Measurements from ENCODE around the gene PHF2.

The PHF2 gene

DNA sequence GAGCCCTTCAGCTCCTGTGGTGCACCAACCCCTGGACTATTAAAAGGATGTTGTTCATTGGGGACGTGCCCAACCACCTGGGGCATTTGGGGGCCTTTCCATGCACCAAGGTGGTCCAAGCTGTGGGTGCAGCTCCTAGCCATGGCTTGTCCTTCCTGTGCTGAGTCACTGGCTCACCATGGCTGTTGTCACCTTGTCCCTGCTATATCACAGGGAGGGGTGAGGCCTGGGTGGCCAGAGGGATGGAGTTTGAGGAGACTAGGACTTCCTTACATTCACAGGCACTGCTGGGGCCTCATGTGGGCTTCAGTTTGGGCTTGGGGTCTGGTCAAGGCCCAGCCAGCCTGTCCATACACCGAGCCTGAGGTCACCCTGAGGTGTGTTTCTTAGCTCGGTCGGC is 45.5 kb downstream of the PHF2 start:
- CTCF ChIA-PET = interaction anchor here (1.1 kb wide), 1 partner anchor 11 kb away, joined by 3 read pairs; no protein-coding TSS in a partner anchor

DNA sequence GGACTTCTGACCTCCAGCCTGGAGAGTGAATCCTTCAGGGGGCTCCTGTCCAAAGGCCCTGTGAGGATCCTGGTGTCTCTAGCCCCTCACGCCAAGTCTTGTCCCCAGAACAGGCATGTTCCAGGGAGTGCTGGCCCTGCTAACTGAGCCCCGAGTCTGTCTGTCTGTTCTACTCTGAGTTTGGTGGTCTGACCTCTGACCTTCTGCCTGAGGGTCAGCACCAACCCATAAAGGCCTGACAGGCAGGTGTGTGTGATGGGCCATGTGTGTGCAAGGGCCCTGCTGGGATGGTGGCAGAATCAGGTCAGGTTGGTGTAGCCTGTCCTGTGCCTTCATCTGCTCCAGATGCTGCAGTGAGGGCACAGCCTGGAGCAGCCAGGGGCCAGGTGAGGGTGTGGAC is 46.3 kb downstream of the PHF2 start:
- no peak for DNase-seq (ENCODE audit: low read depth, low spot score)
- ChIA-PET CTCF (interaction anchor here (1.1 kb wide), 1 partner anchor 12 kb away, joined by 3 read pairs; no protein-coding TSS in a partner anchor), POLR2A (no interaction called here)
- TF ChIP-seq, protein P1, sequence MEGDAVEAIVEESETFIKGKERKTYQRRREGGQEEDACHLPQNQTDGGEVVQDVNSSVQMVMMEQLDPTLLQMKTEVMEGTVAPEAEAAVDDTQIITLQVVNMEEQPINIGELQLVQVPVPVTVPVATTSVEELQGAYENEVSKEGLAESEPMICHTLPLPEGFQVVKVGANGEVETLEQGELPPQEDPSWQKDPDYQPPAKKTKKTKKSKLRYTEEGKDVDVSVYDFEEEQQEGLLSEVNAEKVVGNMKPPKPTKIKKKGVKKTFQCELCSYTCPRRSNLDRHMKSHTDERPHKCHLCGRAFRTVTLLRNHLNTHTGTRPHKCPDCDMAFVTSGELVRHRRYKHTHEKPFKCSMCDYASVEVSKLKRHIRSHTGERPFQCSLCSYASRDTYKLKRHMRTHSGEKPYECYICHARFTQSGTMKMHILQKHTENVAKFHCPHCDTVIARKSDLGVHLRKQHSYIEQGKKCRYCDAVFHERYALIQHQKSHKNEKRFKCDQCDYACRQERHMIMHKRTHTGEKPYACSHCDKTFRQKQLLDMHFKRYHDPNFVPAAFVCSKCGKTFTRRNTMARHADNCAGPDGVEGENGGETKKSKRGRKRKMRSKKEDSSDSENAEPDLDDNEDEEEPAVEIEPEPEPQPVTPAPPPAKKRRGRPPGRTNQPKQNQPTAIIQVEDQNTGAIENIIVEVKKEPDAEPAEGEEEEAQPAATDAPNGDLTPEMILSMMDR (IDR thresholded peaks at IDR 0.05; ENCODE audit: insufficient read depth, low read length, missing control alignments) = no peak
- H3K4me3 ChIP-seq (ENCODE audit: low read depth, low read length) = no peak overlapping the region

More for the DNA sequence above, 45.5 kb downstream of the PHF2 start:
- DNase-seq (ENCODE audit: low read depth, low spot score) = no peak
- POLR2A ChIA-PET = no interaction called here
- no peak overlapping the region for H3K4me3 ChIP-seq (ENCODE audit: low read depth, low read length)
- TF ChIP-seq, protein P1 (IDR thresholded peaks at IDR 0.05; ENCODE audit: insufficient read depth, low read length, missing control alignments) = no peak

- no peak overlapping the region for H3K4me3 ChIP-seq (ENCODE audit: low read depth, low read length)
- TF ChIP-seq, protein P1 (IDR thresholded peaks at IDR 0.05; ENCODE audit: insufficient read depth, low read length, missing control alignments) = no peak
- POLR2A ChIA-PET = no interaction called here
- no peak for DNase-seq (ENCODE audit: low read depth, low spot score)
- CTCF ChIA-PET = no interaction called here
These were observed 47.4 kb downstream of the PHF2 start for GRCh38 chr9:93623753-93624152.

- ChIA-PET POLR2A (no interaction called here), CTCF (no interaction called here)
- H3K4me3 ChIP-seq (ENCODE audit: low read depth, low read length) = no peak overlapping the region
- TF ChIP-seq, protein P1 (IDR thresholded peaks at IDR 0.05; ENCODE audit: insufficient read depth, low read length, missing control alignments) = no peak
- no peak for DNase-seq (ENCODE audit: low read depth, low spot score)
These were observed 48.0 kb downstream of the PHF2 start for GRCh38 chr9:93624431-93624834.

DNA sequence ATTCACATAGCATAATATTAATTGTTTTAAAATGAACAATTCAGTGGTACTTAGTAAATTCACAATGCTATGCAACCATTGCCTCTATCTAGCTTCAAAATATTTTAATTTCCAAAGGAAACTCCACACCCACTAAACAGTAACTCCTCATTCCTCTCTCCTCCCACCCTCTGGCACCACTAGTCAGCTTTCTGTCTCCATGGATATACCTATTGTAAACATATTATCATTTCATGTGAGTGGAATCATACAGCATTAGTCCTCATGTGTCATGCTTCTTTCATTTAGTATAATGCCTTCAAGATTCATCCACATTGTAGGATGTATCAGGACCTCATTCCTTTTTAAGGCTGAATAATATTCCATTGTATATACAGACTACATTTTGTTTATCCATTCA is 48.6 kb downstream of the PHF2 start:
- POLR2A ChIA-PET = no interaction called here
- CTCF ChIA-PET = no interaction called here
- H3K4me3 ChIP-seq (ENCODE audit: low read depth, low read length) = no peak overlapping the region
- no peak for DNase-seq (ENCODE audit: low read depth, low spot score)
- TF ChIP-seq, protein P1 (IDR thresholded peaks at IDR 0.05; ENCODE audit: insufficient read depth, low read length, missing control alignments) = no peak

- ChIA-PET POLR2A (no interaction called here), CTCF (no interaction called here)
These were observed 53.5 kb downstream of the PHF2 start for GRCh38 chr9:93629920-93630319.

More at GRCh38 chr9:93629920-93630319, 53.5 kb downstream of the PHF2 start:
- TF ChIP-seq, protein P1 (IDR thresholded peaks at IDR 0.05; ENCODE audit: insufficient read depth, low read length, missing control alignments) = no peak
- no peak for DNase-seq (ENCODE audit: low read depth, low spot score)
- no peak overlapping the region for H3K4me3 ChIP-seq (ENCODE audit: low read depth, low read length)

All from AG04449 (cell line).